ENCODE results near the gene CBY2. TPM values are rescaled to one million over a fixed set of nuclear protein-coding genes. Genes with fewer than 3 reads are reported as not detected.

The CBY2 gene
- total and polyA plus RNA-seq, 2 experiments from 2014 or later = 0.15 to 0.42 TPM

DNA sequence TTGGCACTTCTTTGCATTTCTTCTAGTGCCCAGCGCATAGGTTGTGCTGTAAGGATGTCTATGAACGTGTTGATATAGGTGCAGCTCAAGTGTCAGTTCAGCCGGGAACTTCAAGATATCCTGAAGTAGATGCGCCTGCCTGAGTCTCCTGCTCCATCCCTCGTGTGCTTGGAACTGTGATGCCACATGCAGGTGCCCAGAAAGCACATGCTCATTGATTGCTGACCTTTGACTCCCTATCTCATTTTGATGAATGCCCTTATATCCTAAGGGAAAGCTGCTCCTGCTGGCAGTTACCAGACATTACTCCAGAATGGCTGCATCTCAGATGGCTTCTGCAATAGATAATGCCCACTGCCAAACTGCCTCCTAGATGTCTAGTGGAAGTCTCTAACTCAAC, 40.9 kb downstream of the CBY2 start:
- no peak for ATAC-seq
- no peaks in the 10 kb centered on the region for H3K36me3 ChIP-seq (ENCODE audit: insufficient read depth)
- Mint-ChIP-seq H3K36me3 (ENCODE audit: low read depth) (no peaks in the 10 kb centered on the region), H3K27me3 (ENCODE audit: insufficient read depth, low read depth, poor library complexity) (peaks cover 7% of the 10 kb centered on the region), H3K27ac (no peak overlapping the region), H3K4me1 (peaks cover under 1% of the 10 kb centered on the region; the same call in 2 of the 3 replicates), H3K9me3 (no peaks in the 10 kb centered on the region), H3K4me3 (no peak overlapping the region)
- H3K27me3 ChIP-seq (ENCODE audit: insufficient read depth) = no peaks in the 10 kb centered on the region
- no peak overlapping the region for H3K27ac ChIP-seq (ENCODE audit: low read depth)
- no peaks in the 10 kb centered on the region for H3K4me1 ChIP-seq (ENCODE audit: insufficient read depth)
- no peaks in the 10 kb centered on the region for H3K79me2 ChIP-seq (replicated peaks; ENCODE audit: insufficient read depth)
- TF ChIP-seq ZNF114 (CRISPR knock-in tag; IDR thresholded peaks at IDR 0.05) = no peak
- no peak overlapping the region for H3K4me3 ChIP-seq
- no peaks in the 10 kb centered on the region for H4K20me1 ChIP-seq (replicated peaks; ENCODE audit: insufficient read depth)
- H3K4me2 ChIP-seq = no peak overlapping the region
- H3F3A ChIP-seq (replicated peaks; ENCODE audit: low read depth) = no peaks in the 10 kb centered on the region
- H3K9me2 ChIP-seq (ENCODE audit: insufficient read depth) = peaks cover 12% of the 10 kb centered on the region; the same call in 1 of the 2 replicates
- DNase-seq (ENCODE audit: low spot score) = no peak
- H2AFZ ChIP-seq = no peak overlapping the region

DNA sequence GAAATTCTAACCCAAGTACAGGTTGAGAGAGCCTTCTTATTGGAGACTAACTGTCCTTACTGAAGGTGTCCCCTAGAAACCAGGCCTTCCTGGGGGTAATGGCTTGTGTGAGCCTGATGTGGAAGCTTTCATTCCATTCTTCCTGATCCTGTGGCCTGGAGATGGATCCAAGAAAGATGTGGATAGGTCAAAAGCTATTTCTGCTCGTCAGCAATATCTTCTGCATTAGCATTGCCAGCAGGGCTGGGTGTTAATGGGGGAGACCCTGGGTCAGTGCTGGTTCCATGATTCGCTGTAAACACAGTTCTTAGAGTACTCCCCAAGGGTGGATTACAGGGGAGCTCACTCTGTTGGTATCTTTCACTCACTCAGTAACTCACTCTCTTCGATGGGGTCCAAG, 42.9 kb downstream of the CBY2 start:
- Histone ChIP-seq H3F3A (replicated peaks; ENCODE audit: low read depth) (no peaks in the 10 kb centered on the region), H3K4me3 (no peak overlapping the region), H3K27ac (ENCODE audit: low read depth) (no peak overlapping the region), H3K4me1 (ENCODE audit: insufficient read depth) (no peaks in the 10 kb centered on the region), H3K36me3 (ENCODE audit: insufficient read depth) (no peaks in the 10 kb centered on the region), H3K9me2 (ENCODE audit: insufficient read depth) (peaks cover 5% of the 10 kb centered on the region; the same call in 1 of the 2 replicates), H4K20me1 (replicated peaks; ENCODE audit: insufficient read depth) (no peaks in the 10 kb centered on the region), H3K27me3 (ENCODE audit: insufficient read depth) (no peaks in the 10 kb centered on the region), H2AFZ (no peak overlapping the region), H3K4me2 (no peak overlapping the region), H3K79me2 (replicated peaks; ENCODE audit: insufficient read depth) (no peaks in the 10 kb centered on the region)
- Mint-ChIP-seq H3K27ac (no peak overlapping the region), H3K27me3 (ENCODE audit: insufficient read depth, low read depth, poor library complexity) (peaks cover 5% of the 10 kb centered on the region), H3K4me1 (peaks cover 14% of the 10 kb centered on the region), H3K36me3 (ENCODE audit: low read depth) (no peaks in the 10 kb centered on the region), H3K9me3 (no peaks in the 10 kb centered on the region), H3K4me3 (no peak overlapping the region)
- ATAC-seq (no peak), DNase-seq (ENCODE audit: low spot score) (no peak)
- no peak for TF ChIP-seq CREB1 (CRISPR knock-in tag; IDR thresholded peaks at IDR 0.05; ENCODE audit: low read depth)
- TF ChIP-seq POLR2AphosphoS5 (IDR thresholded peaks at IDR 0.05; ENCODE audit: low read depth) = no peak
- TF ChIP-seq, protein P1, sequence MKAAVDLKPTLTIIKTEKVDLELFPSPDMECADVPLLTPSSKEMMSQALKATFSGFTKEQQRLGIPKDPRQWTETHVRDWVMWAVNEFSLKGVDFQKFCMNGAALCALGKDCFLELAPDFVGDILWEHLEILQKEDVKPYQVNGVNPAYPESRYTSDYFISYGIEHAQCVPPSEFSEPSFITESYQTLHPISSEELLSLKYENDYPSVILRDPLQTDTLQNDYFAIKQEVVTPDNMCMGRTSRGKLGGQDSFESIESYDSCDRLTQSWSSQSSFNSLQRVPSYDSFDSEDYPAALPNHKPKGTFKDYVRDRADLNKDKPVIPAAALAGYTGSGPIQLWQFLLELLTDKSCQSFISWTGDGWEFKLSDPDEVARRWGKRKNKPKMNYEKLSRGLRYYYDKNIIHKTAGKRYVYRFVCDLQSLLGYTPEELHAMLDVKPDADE (IDR thresholded peaks at IDR 0.05) = no peak
- no peak for TF ChIP-seq STAT1 (IDR thresholded peaks at IDR 0.05; ENCODE audit: unreplicated experiment)
- no peak for TF ChIP-seq NANOG (IDR thresholded peaks at IDR 0.05; ENCODE audit: borderline replicate concordance)
- no peak for TF ChIP-seq EZH2phosphoT487 (IDR thresholded peaks at IDR 0.05; ENCODE audit: unreplicated experiment)
- TF ChIP-seq, protein P2, sequence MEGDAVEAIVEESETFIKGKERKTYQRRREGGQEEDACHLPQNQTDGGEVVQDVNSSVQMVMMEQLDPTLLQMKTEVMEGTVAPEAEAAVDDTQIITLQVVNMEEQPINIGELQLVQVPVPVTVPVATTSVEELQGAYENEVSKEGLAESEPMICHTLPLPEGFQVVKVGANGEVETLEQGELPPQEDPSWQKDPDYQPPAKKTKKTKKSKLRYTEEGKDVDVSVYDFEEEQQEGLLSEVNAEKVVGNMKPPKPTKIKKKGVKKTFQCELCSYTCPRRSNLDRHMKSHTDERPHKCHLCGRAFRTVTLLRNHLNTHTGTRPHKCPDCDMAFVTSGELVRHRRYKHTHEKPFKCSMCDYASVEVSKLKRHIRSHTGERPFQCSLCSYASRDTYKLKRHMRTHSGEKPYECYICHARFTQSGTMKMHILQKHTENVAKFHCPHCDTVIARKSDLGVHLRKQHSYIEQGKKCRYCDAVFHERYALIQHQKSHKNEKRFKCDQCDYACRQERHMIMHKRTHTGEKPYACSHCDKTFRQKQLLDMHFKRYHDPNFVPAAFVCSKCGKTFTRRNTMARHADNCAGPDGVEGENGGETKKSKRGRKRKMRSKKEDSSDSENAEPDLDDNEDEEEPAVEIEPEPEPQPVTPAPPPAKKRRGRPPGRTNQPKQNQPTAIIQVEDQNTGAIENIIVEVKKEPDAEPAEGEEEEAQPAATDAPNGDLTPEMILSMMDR (conservative IDR thresholded peaks at IDR 0.05; ENCODE audit: low read depth in 2 of 2) = no peak
- no peak for TF ChIP-seq ZNF331 (CRISPR knock-in tag; IDR thresholded peaks at IDR 0.05; ENCODE audit: low read depth)
- no peak for TF ChIP-seq EZH2 (IDR thresholded peaks at IDR 0.05; ENCODE audit: low read depth, unreplicated experiment)
- TF ChIP-seq JUNB (IDR thresholded peaks at IDR 0.05; ENCODE audit: unreplicated experiment) = no peak
- TF ChIP-seq ZNF114 (CRISPR knock-in tag; IDR thresholded peaks at IDR 0.05) = no peak
- TF ChIP-seq, protein P3, sequence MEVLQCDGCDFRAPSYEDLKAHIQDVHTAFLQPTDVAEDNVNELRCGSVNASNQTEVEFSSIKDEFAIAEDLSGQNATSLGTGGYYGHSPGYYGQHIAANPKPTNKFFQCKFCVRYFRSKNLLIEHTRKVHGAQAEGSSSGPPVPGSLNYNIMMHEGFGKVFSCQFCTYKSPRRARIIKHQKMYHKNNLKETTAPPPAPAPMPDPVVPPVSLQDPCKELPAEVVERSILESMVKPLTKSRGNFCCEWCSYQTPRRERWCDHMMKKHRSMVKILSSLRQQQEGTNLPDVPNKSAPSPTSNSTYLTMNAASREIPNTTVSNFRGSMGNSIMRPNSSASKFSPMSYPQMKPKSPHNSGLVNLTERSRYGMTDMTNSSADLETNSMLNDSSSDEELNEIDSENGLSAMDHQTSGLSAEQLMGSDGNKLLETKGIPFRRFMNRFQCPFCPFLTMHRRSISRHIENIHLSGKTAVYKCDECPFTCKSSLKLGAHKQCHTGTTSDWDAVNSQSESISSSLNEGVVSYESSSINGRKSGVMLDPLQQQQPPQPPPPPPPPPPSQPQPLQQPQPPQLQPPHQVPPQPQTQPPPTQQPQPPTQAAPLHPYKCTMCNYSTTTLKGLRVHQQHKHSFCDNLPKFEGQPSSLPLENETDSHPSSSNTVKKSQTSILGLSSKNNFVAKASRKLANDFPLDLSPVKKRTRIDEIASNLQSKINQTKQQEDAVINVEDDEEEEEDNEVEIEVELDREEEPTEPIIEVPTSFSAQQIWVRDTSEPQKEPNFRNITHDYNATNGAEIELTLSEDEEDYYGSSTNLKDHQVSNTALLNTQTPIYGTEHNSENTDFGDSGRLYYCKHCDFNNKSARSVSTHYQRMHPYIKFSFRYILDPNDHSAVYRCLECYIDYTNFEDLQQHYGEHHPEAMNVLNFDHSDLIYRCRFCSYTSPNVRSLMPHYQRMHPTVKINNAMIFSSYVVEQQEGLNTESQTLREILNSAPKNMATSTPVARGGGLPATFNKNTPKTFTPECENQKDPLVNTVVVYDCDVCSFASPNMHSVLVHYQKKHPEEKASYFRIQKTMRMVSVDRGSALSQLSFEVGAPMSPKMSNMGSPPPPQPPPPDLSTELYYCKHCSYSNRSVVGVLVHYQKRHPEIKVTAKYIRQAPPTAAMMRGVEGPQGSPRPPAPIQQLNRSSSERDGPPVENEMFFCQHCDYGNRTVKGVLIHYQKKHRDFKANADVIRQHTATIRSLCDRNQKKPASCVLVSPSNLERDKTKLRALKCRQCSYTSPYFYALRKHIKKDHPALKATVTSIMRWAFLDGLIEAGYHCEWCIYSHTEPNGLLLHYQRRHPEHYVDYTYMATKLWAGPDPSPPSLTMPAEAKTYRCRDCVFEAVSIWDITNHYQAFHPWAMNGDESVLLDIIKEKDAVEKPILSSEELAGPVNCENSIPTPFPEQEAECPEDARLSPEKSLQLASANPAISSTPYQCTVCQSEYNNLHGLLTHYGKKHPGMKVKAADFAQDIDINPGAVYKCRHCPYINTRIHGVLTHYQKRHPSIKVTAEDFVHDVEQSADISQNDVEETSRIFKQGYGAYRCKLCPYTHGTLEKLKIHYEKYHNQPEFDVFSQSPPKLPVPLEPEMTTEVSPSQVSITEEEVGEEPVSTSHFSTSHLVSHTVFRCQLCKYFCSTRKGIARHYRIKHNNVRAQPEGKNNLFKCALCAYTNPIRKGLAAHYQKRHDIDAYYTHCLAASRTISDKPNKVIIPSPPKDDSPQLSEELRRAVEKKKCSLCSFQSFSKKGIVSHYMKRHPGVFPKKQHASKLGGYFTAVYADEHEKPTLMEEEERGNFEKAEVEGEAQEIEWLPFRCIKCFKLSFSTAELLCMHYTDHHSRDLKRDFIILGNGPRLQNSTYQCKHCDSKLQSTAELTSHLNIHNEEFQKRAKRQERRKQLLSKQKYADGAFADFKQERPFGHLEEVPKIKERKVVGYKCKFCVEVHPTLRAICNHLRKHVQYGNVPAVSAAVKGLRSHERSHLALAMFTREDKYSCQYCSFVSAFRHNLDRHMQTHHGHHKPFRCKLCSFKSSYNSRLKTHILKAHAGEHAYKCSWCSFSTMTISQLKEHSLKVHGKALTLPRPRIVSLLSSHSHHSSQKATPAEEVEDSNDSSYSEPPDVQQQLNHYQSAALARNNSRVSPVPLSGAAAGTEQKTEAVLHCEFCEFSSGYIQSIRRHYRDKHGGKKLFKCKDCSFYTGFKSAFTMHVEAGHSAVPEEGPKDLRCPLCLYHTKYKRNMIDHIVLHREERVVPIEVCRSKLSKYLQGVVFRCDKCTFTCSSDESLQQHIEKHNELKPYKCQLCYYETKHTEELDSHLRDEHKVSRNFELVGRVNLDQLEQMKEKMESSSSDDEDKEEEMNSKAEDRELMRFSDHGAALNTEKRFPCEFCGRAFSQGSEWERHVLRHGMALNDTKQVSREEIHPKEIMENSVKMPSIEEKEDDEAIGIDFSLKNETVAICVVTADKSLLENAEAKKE (CRISPR knock-in tag; IDR thresholded peaks at IDR 0.05) = no peak
